ENCODE data around the gene RHOU. TPM values are rescaled to one million over a fixed set of nuclear protein-coding genes. Genes with fewer than 3 reads are reported as not detected.
"Not testable (repeated sequence)": the region's sequence is repeated elsewhere in the genome, so short reads cannot be mapped to it uniquely, and the experiment has no call there.

The RHOU gene
- total RNA-seq, 1 donor from 2014 or later: 4.2 TPM

GRCh38 chr1:228752258-228752657 lies 17.0 kb downstream of the RHOU start:
- DNase-seq: no peak
- intact Hi-C loops (cut with DNase I): no loop called here
- no peak for ATAC-seq (ENCODE audit: poor library complexity)

- ATAC-seq (ENCODE audit: poor library complexity): no peak
- intact Hi-C loops (cut with DNase I): no loop called here
- DNase-seq: no peak
Observed at GRCh38 chr1:228752675-228753265, 17.5 kb downstream of the RHOU start.

- ATAC-seq (ENCODE audit: poor library complexity): no peak
- DNase-seq: no peak
- intact Hi-C loops (cut with DNase I): no loop called here
Observed at GRCh38 chr1:228753287-228753686, 18.0 kb downstream of the RHOU start.

GRCh38 chr1:228753786-228754360 lies 18.6 kb downstream of the RHOU start:
- intact Hi-C loops (cut with DNase I): no loop called here
- no peak for DNase-seq
- no peak for ATAC-seq (ENCODE audit: poor library complexity)

- ATAC-seq (ENCODE audit: poor library complexity): no peak
- DNase-seq: no peak
- intact Hi-C loops (cut with DNase I): no loop called here
Observed at GRCh38 chr1:228754646-228755268, 19.5 kb downstream of the RHOU start.

GRCh38 chr1:228755800-228756199 lies 20.5 kb downstream of the RHOU start:
- DNase-seq (no peak), ATAC-seq (ENCODE audit: poor library complexity) (no peak)
- intact Hi-C loops (cut with DNase I): no loop called here

- DNase-seq: no peak
- ATAC-seq (ENCODE audit: poor library complexity): no peak
- intact Hi-C loops (cut with DNase I): no loop called here
Observed at GRCh38 chr1:228756457-228756856, 21.2 kb downstream of the RHOU start.

- DNase-seq (no peak), ATAC-seq (ENCODE audit: poor library complexity) (no peak)
- intact Hi-C loops (cut with DNase I): no loop called here
Observed at GRCh38 chr1:228758447-228758846, 23.2 kb downstream of the RHOU start.

GRCh38 chr1:228760979-228761378 lies 25.7 kb downstream of the RHOU start:
- DNase-seq (no peak), ATAC-seq (ENCODE audit: poor library complexity) (no peak)
- intact Hi-C loops (cut with DNase I): no loop called here

- intact Hi-C loops (cut with DNase I): no loop called here
- no peak for ATAC-seq (ENCODE audit: poor library complexity)
- no peak for DNase-seq
Observed at GRCh38 chr1:228763561-228763960, 28.3 kb downstream of the RHOU start.

GRCh38 chr1:228765168-228765946 lies 30.1 kb downstream of the RHOU start:
- ATAC-seq (ENCODE audit: poor library complexity): no peak
- intact Hi-C loops (cut with DNase I): no loop called here
- DNase-seq: no peak

- ATAC-seq (ENCODE audit: poor library complexity): no peak
- DNase-seq: no peak
- intact Hi-C loops (cut with DNase I): no loop called here
Observed at GRCh38 chr1:228766788-228767187, 31.5 kb downstream of the RHOU start.

GRCh38 chr1:228767636-228768354 lies 32.5 kb downstream of the RHOU start:
- DNase-seq: no peak
- intact Hi-C loops (cut with DNase I): no loop called here
- no peak for ATAC-seq (ENCODE audit: poor library complexity)

- intact Hi-C loops (cut with DNase I): no loop called here
- ATAC-seq (ENCODE audit: poor library complexity) (no peak), DNase-seq (no peak)
Observed at GRCh38 chr1:228768355-228769000, 33.2 kb downstream of the RHOU start.

GRCh38 chr1:228770779-228771223 lies 35.5 kb downstream of the RHOU start:
- intact Hi-C loops (cut with DNase I): no loop called here
- ATAC-seq (ENCODE audit: poor library complexity): no peak
- DNase-seq: no peak

- ATAC-seq (ENCODE audit: poor library complexity) (no peak), DNase-seq (no peak)
- intact Hi-C loops (cut with DNase I): no loop called here
Observed at GRCh38 chr1:228772516-228773212, 37.4 kb downstream of the RHOU start.

- ATAC-seq (ENCODE audit: poor library complexity); intact Hi-C loops (cut with DNase I); DNase-seq: not testable (repeated sequence)
Observed at GRCh38 chr1:228775946-228776345, 40.7 kb downstream of the RHOU start.

GRCh38 chr1:228776449-228776848 lies 41.2 kb downstream of the RHOU start:
- ATAC-seq (ENCODE audit: poor library complexity): no peak
- intact Hi-C loops (cut with DNase I): no loop called here
- DNase-seq: no peak

All from Right ventricle myocardium superior (tissue), 1 donor.